Fibroblast of skin of right biceps (primary cell): ENCODE measurements around the gene FHL5.
"Not testable (repeated sequence)": the region's sequence is repeated elsewhere in the genome, so short reads cannot be mapped to it uniquely, and the experiment has no call there.

ENCODE experiments used
- DNase-seq: peaks from one replicate; pipeline ENCODE4 v3.0.0-alpha.2; 2013

Gene FHL5

DNA sequence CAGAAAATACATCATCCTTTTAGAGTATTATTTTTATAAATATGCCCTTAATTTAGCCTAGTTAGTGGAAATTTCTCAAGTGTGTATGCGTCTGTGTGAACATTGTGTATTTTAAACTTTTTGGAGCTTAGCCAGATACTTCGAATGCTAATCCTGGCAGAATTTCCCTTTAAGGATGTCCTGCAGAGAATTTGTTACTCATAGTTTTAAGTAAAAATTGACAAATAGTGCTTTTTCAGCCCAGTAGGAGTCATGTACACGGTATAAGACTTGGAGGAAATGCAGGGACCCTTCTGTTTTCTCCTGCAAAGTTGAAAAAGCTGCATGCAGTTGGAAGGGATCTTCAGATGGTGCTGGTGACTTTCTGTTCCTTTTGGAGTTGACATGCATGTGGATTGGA is at the start of gene FHL5:
Gene FHL5 (plus strand): TSS at position 243 of the 400 bp plus-strand sequence. CDS start 40,486 bp downstream, outside the sequence.
- DNase-seq: no peak

- peak; percentile 43 for DNase-seq
These were observed 42.5 kb upstream of the FHL5 start for GRCh38 chr6:96520171-96521115.

GRCh38 chr6:96521306-96521643 is 41.7 kb upstream of the FHL5 start:
- DNase-seq: no peak

DNA sequence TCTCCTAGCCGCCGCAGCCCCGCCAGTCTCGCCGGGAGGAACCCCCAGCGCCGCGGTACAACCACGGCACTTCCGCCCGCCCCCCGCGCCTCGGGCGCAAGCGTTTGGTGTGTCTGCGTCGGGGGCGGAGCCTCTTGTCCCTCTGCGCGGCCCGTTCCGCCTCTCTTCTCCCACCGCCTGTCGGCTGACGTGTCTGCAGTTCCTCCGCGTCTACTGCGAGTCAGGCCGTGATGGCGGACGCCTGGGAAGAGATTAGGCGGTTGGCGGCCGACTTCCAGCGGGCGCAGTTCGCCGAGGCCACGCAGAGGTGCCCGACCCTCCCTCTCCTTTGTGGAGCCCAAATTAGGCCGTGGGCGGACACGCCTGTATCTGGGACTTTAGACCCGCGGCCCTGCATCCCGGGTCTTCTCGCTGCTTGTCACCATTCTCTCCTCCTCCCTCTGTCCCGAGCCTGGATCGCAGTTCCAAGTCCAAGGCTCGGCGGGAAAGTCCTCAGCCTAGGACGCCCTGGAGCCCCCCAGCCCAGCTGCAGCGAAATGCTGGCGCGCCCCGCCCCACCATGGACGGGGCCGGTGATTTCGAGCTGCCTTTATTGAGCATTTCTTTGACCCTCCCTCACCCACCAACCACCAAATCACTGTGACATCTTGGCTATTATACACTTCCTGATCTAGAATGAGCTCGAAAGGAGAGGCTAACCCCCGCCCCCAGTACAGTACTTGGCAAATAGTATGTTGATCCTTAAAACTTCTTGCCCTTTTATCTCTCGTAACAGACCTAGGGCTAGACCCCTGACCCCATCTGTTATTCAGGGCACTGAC is 41.1 kb upstream of the FHL5 start, which contains the start of gene UFL1:
Gene UFL1 (plus strand): TSS at position 163 of the 821 bp plus-strand sequence. CDS start 68 bp downstream, at position 231.
- DNase-seq: peak; percentile 94

- DNase-seq: peak; percentile 22
These were observed 40.4 kb upstream of the FHL5 start for GRCh38 chr6:96522465-96523009.

- DNase-seq: no peak
These were observed 34.7 kb upstream of the FHL5 start for GRCh38 chr6:96528193-96528592.

DNA sequence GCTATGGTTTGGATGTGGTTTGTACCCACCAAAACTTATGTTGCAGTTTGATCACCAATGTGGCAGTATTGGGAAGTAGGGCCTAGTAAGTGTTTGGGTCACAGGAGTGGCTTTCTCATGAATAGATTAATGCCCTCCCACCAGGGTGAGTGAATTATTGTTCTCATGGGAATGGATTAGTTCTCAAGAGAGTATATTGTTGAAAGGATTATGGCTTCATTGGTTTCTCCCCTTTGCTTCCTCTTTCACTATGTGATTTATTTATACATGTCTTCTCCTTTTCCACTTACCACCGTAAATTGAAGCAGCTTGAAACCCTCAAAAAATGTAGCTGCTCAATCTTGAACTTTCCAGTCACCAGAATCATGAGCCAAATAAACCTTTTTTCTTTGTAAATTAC is 30.5 kb upstream of the FHL5 start:
- DNase-seq: no peak

DNA sequence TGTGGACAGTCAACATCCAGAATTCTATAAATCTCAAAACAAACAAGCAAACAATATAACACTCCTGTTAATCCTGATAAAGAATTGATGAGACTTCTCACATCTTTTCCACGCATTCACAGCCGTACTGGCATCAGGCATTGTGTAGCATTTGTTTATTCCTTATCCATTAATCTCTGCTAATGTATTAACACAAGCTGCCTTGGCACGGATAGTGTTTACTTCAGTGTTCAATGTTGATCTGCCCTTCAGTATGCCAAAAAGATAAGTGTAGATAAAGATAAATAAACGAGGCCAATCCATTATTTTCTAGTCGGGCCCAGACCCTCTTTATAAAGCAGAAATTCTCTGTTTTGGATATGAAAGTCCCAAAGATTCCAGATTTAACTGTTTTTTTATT is 25.2 kb upstream of the FHL5 start:
- DNase-seq: no peak

DNA sequence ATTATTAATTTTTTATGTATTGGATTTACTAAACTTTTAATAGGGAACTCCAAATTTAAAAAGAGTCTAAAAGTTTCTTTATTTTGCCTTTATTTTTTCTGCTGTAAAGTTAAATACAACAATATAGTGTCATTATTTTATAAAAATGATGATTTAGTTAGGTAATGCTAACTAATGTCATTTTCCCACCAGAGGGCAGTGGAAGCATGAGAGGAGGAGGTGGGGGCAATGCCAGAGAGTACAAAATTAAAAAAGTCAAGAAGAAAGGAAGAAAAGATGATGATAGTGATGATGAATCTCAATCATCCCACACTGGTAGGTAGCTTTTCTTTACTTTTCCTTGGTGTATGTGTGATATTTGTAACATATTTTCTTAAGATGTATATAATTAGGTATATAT is 20.2 kb upstream of the FHL5 start:
- DNase-seq: no peak

DNA sequence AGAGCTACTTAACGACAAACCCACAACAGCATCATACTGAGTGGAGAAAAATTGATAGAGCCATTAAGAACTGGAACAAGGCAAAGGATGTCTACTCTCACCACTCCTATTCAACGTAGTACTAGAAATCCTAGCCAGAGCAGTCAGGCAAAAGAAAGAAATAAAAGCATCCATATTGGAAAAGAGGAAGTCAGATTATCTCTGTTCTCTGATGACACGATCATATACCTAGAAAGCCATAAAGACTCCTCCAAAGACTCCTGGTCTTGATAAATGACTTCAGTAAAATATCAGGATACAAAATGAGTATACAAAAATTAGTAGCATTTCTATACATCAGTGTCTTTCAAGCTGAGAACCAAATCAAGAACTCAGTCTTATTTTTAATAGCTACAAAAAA is 17.0 kb upstream of the FHL5 start:
- no peak for DNase-seq

DNA sequence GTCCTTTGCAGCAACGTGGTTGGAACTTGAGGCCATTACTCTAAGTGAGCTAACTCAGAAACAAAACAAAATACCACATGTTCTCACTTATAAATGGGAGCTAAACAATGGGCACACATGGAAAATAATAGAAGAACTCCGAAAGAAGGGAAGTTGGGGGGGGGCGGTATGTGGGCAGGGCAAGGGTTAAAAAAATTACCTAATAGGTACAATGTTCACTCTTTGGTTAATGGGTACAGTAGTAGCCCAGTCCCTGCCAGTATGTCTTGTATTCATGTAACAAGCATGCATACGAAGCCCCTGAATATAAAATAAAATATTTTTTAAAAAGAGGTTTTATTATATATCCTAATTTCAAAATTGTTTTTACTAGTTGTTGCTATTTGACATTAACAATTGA is 15.3 kb upstream of the FHL5 start:
- no peak for DNase-seq

DNA sequence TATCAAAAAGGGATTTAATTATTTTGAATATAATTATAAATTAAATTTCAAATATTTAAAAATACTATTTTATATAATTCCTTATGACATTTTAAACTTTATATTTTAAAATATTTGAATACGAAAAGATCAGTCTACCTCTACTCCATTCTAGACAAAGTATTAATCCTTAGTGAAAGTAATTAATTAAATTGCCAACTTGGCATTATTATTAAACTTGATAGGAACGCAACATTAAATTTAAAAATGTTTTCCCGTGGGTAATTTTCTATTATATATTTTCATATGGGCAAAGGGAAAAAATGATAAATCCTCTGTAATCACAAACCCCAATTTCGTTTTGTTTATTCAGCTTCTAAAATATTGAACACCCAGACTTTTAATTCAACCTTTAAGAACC is 8.4 kb upstream of the FHL5 start:
- DNase-seq: no peak

- DNase-seq: not testable (repeated sequence)
These were observed 3.2 kb upstream of the FHL5 start for GRCh38 chr6:96559740-96560139.

DNA sequence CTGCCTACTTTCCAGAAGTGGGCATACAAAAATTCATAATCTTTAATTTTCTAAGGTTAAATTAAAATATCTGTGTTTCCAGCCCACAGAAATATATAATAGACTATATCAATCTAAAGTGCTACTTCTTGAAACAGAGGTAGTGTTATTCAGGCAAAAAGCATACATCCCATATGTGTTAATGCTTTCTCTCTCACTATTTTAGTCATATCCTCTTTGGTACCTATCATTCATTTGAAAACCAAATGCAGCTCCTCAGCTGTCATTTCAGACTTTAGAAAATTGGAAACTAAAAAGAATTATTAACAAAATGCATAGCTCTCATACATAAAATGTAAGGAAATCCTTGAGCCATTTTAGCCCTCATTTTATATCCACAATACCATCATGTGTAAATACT is 925 bp downstream of the FHL5 start:
- DNase-seq: no peak

DNA sequence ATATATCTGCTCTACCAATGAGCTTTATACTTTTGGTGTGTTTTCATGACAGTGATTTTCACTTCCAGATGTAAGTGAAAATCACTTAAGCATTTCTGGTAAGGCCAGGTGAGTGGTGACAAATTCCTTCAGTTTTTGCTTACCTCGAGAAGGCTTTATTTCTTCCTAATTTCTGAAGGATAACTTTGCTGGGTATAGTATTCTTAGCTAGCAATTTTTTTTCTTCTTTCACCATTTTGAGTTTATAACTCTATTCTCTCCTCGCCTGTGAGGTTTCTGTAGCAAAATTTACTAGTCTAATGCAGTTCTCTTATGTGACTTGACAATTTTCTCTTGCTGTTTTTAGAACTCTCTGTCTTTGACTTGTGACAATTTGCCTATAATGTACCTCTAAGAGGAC is 7.1 kb downstream of the FHL5 start:
- no peak for DNase-seq

DNA sequence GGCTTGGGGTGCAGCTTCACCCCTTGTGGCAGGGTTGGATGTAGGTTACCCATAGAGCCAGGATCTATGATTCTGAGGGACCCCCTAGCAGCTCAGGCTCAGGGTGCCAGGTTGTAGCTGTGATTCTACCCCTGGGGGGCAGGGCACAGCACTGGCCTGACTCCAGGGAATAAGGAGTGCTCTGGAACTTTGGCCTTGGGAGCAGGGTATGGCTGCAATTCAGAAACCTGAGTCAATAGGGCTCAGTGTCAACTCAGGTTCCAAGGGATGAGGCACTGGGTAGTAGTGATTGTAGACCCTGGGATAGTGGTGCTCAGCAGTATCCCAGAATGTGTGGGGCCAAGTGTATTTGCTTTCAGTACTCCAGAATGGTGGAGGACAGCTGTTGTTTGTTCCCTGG is 8.6 kb downstream of the FHL5 start:
- no peak for DNase-seq

DNA sequence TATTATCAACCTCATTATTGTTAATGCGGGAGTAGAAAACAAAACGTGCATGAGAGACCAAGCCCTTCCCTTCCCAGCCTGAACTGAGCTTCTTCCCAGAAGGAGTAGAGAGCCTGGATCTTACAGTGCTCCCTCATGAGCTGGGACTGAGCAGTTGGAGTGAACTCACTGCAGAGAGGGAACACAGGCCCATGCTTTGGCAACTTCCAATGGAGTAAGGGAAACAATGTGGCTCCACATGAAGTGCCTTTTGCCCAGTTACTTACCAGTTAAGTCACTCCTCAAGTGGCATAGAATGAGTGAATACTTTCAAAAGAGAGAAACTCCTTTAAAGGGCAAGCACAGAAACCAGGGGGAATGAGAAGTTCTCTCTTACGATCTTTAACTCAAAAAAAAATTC is 12.4 kb downstream of the FHL5 start:
- no peak for DNase-seq

GRCh38 chr6:96576221-96576620 is 13.3 kb downstream of the FHL5 start:
- no peak for DNase-seq

GRCh38 chr6:96582021-96582420 is 19.1 kb downstream of the FHL5 start:
- DNase-seq: no peak

- DNase-seq: no peak
These were observed 19.5 kb downstream of the FHL5 start for GRCh38 chr6:96582436-96582835.

DNA sequence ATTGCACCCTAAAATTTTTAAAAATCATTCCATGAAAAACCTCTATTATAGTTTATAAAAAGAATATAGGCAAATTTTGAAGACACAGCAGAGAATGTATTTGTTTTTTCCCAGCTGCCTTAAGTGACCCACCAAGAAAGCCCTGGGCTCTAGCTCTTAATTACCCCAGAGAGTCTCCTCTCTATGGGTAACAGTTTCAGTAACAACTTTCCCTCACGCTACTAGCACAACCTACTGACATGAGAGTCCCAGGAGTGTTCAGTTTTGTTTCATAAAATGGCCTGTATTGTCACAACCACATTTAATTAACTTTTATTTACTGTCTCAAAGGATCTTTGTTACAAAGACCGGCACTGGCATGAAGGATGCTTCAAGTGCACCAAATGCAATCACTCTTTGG is 41.5 kb downstream of the FHL5 start:
- no peak for DNase-seq

GRCh38 chr6:96608074-96608473 is 45.1 kb downstream of the FHL5 start:
- no peak for DNase-seq

DNA sequence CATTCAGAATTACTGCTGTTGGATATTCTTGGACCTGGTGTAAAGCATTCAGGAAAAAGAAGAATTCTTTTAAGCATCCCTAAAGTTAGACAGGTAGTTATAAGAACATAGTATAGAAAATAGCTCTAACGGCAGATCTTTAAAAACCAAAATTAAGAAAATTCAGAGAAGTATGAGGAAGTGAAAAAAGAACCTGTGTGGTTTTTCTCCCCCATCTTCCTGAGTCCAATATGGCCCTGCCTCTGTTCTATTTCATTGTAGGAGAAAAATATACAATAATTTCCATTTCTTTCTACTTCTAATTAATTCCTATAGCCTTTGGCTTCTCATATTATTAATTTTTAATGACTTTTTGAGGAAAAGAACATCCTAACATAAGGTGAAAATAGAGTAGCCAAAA is 47.1 kb downstream of the FHL5 start:
- DNase-seq: no peak
